K562 treated with DMSO at 1 percent for 4 hours (cell line): Measurements from ENCODE around the gene HCN3. TPM values are rescaled to one million over a fixed set of nuclear protein-coding genes. Genes with fewer than 3 reads are reported as not detected.

Experiments
- total RNA-seq: library from RNA; unstranded; fragments of 300-600 nt; gene quantifications from 2 replicates; pipeline ENCODE4 v1.2.3, GENCODE V29; 2022; ENCODE audit not compliant: insufficient read depth

The HCN3 gene
- total RNA-seq = 3.2 and 4.2 TPM in 2 replicates

DNA sequence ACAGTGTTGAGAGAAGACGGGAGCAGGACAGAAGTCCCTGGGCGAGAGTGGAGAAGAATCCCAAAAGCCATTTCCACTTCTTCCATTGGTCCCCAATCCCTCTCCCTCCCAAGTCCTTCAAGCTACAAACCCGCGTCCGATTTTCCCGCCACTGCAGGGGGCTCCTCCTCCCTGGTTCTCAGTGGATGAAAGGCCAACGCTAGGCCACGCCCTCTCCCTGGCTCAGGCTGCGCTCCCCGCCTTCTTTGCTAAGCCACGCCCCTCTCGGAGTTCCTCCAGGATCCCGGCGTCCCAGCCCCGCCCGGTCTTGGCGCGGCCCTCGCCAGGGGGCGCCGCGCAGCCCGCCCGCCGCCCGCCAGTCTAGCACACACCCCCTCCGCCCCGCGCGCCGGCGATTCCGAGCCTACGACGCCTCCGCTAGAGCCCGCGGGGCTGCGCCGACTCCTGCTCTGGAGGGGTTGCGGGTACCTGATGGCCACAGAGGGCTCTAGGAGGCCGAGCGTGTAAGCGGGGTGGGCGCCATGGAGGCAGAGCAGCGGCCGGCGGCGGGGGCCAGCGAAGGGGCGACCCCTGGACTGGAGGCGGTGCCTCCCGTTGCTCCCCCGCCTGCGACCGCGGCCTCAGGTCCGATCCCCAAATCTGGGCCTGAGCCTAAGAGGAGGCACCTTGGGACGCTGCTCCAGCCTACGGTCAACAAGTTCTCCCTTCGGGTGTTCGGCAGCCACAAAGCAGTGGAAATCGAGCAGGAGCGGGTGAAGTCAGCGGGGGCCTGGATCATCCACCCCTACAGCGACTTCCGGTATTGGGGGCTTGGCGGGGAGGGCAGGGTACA lies at the start of gene HCN3:
HCN3 (plus strand) TSS at position 394 of the 832 bp plus-strand sequence; CDS start at position 522, 128 bp downstream.

GRCh38 chr1:155255243-155256007 lies 21.8 kb upstream of the HCN3 start, which contains the start of gene ENTREP3:
Gene ENTREP3, minus strand, starts transcription at chr1:155255483. Its CDS starts 606 bp downstream, at chr1:155254877.

GRCh38 chr1:155261852-155262673 lies 15.2 kb upstream of the HCN3 start, which contains the start of gene SCAMP3:
Gene SCAMP3, minus strand, starts transcription at chr1:155262360. Its CDS starts 209 bp downstream, at chr1:155262151.

GRCh38 chr1:155273343-155274245 lies 3.7 kb upstream of the HCN3 start, which contains the start of gene CLK2:
Gene CLK2, minus strand, starts transcription at chr1:155273504. Its CDS starts 2,527 bp downstream, at chr1:155270977.

GRCh38 chr1:155301342-155301841 lies 24.1 kb downstream of the HCN3 start, which contains the start of gene PKLR:
Gene PKLR, minus strand, starts transcription at chr1:155301438. Its CDS starts 43 bp downstream, at chr1:155301395.

DNA sequence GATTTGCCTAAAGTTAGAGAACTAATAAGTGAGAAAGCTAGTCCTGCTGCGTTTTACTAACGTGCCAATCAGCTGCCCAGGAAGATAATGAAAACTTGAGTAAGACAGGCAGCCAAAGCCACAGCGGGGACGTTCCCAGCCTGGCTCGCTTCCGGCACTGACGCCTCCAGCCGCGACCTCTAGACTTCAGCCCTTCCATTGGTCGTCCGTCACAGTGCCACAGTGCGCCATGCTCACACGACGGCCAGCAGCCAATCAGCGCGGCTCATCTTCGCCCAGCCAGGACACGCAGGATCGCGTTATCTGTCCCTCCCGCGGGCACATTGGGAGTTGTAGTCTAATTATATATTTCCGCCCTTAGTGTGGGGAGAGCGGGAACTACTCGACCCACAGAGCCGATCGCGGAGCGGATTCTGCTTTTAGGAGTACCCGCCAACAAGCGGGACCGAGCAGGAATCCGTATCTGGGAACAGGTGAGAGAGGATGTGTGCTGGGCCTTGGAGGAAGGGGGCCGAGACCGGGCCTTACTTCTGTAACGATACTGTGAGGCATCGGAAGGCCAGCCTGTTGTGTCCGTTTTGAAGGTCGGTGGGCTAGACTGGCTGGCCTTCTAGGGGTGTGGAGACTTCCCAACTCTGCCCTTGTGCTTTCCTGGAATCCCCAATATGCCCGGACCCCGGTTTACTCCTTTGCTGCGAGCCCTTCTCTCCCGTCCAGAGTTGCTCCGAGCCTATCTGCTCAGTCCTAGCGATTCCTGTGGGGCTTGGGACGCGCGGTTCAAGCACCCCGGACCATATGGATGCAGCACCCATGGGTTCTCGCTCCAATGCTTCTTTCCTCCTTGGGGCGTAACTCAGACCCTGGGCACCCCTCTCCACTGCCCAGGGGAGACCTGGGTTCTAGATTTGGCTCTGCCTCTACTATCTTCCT lies 31.5 kb downstream of the HCN3 start, which contains the start of gene FDPS:
FDPS (plus strand) TSS at position 374 of the 930 bp plus-strand sequence. CDS start 924 bp downstream, outside the sequence.

GRCh38 chr1:155320661-155321617 lies 43.7 kb downstream of the HCN3 start, which contains the start of gene RUSC1:
Gene RUSC1, plus strand, starts transcription at chr1:155320894. Its CDS starts 880 bp downstream, at chr1:155321774.

Other genes with a start within 250 kb of the HCN3 start
- gene DCST2, start 243.7 kb upstream of the HCN3 start, total RNA-seq = not detected in 2 replicates
- gene DCST1, start 243.6 kb upstream of the HCN3 start, total RNA-seq = not detected in 2 replicates
- gene ADAM15, start 226.1 kb upstream of the HCN3 start, total RNA-seq = 40.7 and 46.0 TPM in 2 replicates
- 10.5 and 16.5 TPM in 2 replicates for gene EFNA4, start 213.7 kb upstream of the HCN3 start, total RNA-seq
- gene EFNA3, start 198.6 kb upstream of the HCN3 start, total RNA-seq = 3.1 and 5.9 TPM in 2 replicates
- gene EFNA1, start 149.6 kb upstream of the HCN3 start, total RNA-seq = 5.1 and 5.9 TPM in 2 replicates
- 96.4 and 104 TPM in 2 replicates for gene SLC50A1, start 141.6 kb upstream of the HCN3 start, total RNA-seq
- gene DPM3, start 136.9 kb upstream of the HCN3 start, total RNA-seq = 120 and 130 TPM in 2 replicates
- gene KRTCAP2, start 104.2 kb upstream of the HCN3 start, total RNA-seq = 290 and 308 TPM in 2 replicates
- 0.40 TPM in 1 of 2 replicates, not detected in the other for gene TRIM46, start 103.6 kb upstream of the HCN3 start, total RNA-seq
- gene THBS3, start 69.6 kb upstream of the HCN3 start, total RNA-seq = 5.3 and 6.6 TPM in 2 replicates
- gene MTX1, start 68.8 kb upstream of the HCN3 start, total RNA-seq = 69.3 and 70.9 TPM in 2 replicates
- gene ENTREP3, start 22.0 kb upstream of the HCN3 start, total RNA-seq = 30.0 and 43.2 TPM in 2 replicates
- gene SCAMP3, start 15.1 kb upstream of the HCN3 start, total RNA-seq = 109 and 131 TPM in 2 replicates
- gene CLK2, start 4.0 kb upstream of the HCN3 start, total RNA-seq = 28.5 and 34.6 TPM in 2 replicates
- gene PKLR, start 24.0 kb downstream of the HCN3 start, total RNA-seq = 25.1 and 25.8 TPM in 2 replicates
- gene FDPS, start 31.4 kb downstream of the HCN3 start, total RNA-seq = 237 and 248 TPM in 2 replicates
- 40.3 and 62.8 TPM in 2 replicates for gene RUSC1, start 43.4 kb downstream of the HCN3 start, total RNA-seq